Stimulated activated naive B cell treated with anti-CD40 and anti-IgM and Interleukin-4, amounts not matched to agents 10 μg/mL and 1 μg/mL and 100 μg/mL, for 72 hours (primary cell): ENCODE measurements around the gene FAM3C.
A peak's percentile ranks its signal among the peaks of the same experiment; 100 is the strongest.

Experiments
- ATAC-seq, 2 donors: fragments of 150-1000 bp; cut with Tn5 transposase; replicated peaks; 2 replicates each; pipeline ENCODE4 v1.10.0; 2021; ENCODE audit warnings: moderate library complexity in 1 of 2
- DNase-seq: peaks from one replicate; pipeline ENCODE4 v3.0.0; 2021
- H3K27ac Mint-ChIP-seq: one replicate; pipeline ENCODE4 v1.8.0; 2022; ENCODE audit warnings: mild to moderate bottlenecking, mixed read lengths
- H3K27me3 Mint-ChIP-seq, 2 donors: one replicate each; pipeline ENCODE4 v1.8.0; 2022; ENCODE audit warnings: mixed read lengths in 2 of 2
- H3K36me3 Mint-ChIP-seq, 2 donors: one replicate each; pipeline ENCODE4 v1.8.0; 2022; ENCODE audit warnings: mixed read lengths in 2 of 2, mild to moderate bottlenecking in 1 of 2
- H3K4me1 Mint-ChIP-seq, 2 donors: one replicate each; pipeline ENCODE4 v1.8.0; 2022; ENCODE audit warnings: mixed read lengths in 2 of 2, mild to moderate bottlenecking in 1 of 2
- H3K4me3 Mint-ChIP-seq, 2 donors: one replicate each; pipeline ENCODE4 v1.8.0; 2022; ENCODE audit warnings: mild to moderate bottlenecking in 2 of 2, mixed read lengths in 2 of 2, moderate library complexity in 1 of 2
- H3K9me3 Mint-ChIP-seq, 2 donors: one replicate each; pipeline ENCODE4 v1.8.0; 2022; ENCODE audit warnings: mixed read lengths in 2 of 2, mild to moderate bottlenecking in 1 of 2

Gene FAM3C

GRCh38 chr7:121397822-121398221, 1.7 kb upstream of the FAM3C start:
- Mint-ChIP-seq H3K4me3 (no peak overlapping the region), H3K36me3 (peaks cover 3 to 11% of the 10 kb centered on the region in 2 donors), H3K9me3 (peaks cover 0 to under 1% of the 10 kb centered on the region in 2 donors), H3K27me3 (no peaks in the 10 kb centered on the region), H3K4me1 (peaks cover 0 to 16% of the 10 kb centered on the region in 2 donors), H3K27ac (no peak overlapping the region)
- DNase-seq (no peak), ATAC-seq (no peak)

DNA sequence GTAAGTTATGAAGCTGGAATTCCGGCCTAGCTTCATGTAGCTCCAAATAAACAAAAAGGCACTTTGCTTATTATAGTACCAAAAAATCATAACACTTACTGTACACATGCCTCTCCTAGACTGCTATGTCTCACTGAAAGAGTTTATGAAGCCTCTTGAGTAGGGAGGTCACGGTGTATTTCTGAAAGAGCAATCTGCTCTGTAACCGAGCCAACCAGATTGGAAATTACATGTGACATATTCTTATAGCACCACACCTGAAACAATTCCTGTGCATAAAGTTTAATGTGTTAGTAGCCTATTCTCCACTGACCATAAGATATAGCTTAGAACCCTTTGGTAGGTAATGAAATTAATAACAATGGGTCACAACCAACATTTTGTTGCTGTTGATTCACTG, 1.3 kb upstream of the FAM3C start:
- H3K9me3 Mint-ChIP-seq, result peaks cover 0 to 2% of the 10 kb centered on the region in 2 donors
- no peak overlapping the region for H3K4me3 Mint-ChIP-seq
- no peak overlapping the region for H3K27ac Mint-ChIP-seq
- H3K27me3 Mint-ChIP-seq, result no peaks in the 10 kb centered on the region
- ATAC-seq (no peak), DNase-seq (no peak)
- H3K4me1 Mint-ChIP-seq, result peaks cover 3 to 16% of the 10 kb centered on the region in 2 donors
- H3K36me3 Mint-ChIP-seq, result peaks cover 8 to 16% of the 10 kb centered on the region in 2 donors

DNA sequence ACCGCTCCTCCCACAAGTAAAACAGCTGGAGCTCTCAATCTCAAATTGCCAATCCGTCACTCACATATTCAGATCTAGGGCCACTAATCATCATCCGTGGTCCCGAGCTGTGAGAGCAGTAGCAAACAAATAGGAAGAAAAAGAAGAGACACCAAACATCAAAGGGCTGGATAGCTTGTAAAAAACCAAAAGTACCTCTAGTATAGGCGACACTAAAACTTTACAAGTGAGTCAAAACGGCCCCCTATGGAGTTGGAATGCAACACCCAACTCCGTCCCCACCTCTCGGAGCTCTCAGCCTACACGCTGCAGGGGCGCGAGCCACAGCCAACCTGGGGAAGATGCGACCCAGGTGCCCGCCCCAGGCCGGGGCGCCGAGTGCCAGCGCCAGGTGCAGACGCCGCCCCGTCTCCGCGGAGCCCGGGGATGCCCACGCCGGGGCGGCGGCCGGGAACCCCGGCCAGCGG, 581 bp downstream of the FAM3C start:
- peaks cover 0 to 6% of the 10 kb centered on the region in 2 donors for H3K9me3 Mint-ChIP-seq
- no peak for DNase-seq
- H3K4me3 Mint-ChIP-seq, result peak overlapping the region; percentile 91 to 93
- peak overlapping the region; percentile 90 for H3K27ac Mint-ChIP-seq
- peaks cover 15 to 32% of the 10 kb centered on the region in 2 donors for H3K4me1 Mint-ChIP-seq
- no peaks in the 10 kb centered on the region for H3K27me3 Mint-ChIP-seq
- peak; percentile 59 to 65 for ATAC-seq
- H3K36me3 Mint-ChIP-seq, result peaks cover 18 to 29% of the 10 kb centered on the region in 2 donors

DNA sequence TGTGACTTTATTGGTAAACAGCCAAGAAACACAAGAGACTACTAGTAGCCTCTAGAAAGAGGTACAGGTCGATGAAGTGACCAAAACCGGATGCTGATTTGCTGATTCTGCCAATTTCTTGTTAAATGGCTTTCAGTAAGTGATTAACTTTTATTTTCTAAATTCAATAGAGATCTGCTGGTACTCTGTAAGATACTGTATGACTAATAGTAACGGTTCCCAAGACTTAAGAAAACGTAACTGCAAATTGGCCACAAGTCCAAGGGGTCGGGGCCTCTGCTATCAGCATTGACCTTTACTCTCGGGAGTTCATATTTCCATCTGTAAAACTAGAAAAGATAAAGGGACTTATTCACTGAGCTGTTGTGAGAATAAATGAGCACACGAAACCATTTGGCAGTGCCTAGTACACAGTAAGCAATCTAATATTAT, 1.4 kb downstream of the FAM3C start:
- ATAC-seq (no peak), DNase-seq (no peak)
- H3K9me3 Mint-ChIP-seq, result peaks cover 0 to 6% of the 10 kb centered on the region in 2 donors
- peak overlapping the region; percentile 47 for H3K27ac Mint-ChIP-seq
- peaks cover 21 to 40% of the 10 kb centered on the region in 2 donors for H3K4me1 Mint-ChIP-seq
- peak overlapping the region; percentile 75 to 76 for H3K4me3 Mint-ChIP-seq
- no peaks in the 10 kb centered on the region for H3K27me3 Mint-ChIP-seq
- H3K36me3 Mint-ChIP-seq, result peaks cover 18 to 29% of the 10 kb centered on the region in 2 donors

GRCh38 chr7:121393005-121393366, 3.1 kb downstream of the FAM3C start:
- Mint-ChIP-seq H3K4me3 (peak overlapping the region; percentile 27 to 35), H3K27me3 (no peaks in the 10 kb centered on the region), H3K36me3 (peaks cover 20 to 43% of the 10 kb centered on the region in 2 donors), H3K9me3 (peaks cover 0 to 6% of the 10 kb centered on the region in 2 donors), H3K4me1 (peaks cover 36 to 58% of the 10 kb centered on the region in 2 donors), H3K27ac (peak overlapping the region; percentile 43)
- ATAC-seq (no peak), DNase-seq (no peak)

DNA sequence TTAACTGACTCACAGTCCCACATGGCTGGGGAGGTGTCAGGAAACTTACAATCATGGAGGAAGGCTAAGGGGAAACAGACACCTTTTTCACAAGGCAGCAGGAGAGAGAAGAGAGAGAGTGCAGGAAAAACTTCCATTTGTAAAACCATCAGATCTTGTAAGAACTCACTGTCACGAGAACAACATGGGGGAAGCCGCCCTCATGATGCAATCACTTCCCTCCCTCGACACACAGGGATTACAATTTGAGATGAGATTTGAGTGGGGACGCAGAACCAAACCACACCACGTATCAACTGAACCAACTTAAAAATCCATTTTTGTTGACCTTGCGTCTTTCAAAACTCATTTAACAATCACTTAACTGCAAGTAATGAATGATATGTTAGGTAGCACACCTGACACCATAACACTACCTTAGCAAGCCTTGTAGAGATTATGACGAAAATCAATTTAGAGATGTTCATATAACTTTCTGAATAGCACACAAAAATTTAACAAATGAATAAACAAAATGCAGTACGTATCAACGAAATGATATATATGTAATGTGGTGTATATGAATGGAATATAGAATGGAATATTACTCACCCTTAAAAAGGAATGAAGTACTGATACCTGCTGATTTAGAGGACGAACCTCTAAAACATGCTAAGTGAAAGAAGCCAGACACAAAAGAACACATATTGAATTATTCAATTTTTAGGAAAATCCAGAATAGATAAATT, 3.7 kb downstream of the FAM3C start:
- peak overlapping the region; percentile 84 for H3K27ac Mint-ChIP-seq
- DNase-seq (no peak), ATAC-seq (no peak)
- peaks cover 0 to 6% of the 10 kb centered on the region in 2 donors for H3K9me3 Mint-ChIP-seq
- H3K4me3 Mint-ChIP-seq, result peak overlapping the region; percentile 57 to 69
- H3K27me3 Mint-ChIP-seq, result no peaks in the 10 kb centered on the region
- peaks cover 36 to 59% of the 10 kb centered on the region in 2 donors for H3K4me1 Mint-ChIP-seq
- H3K36me3 Mint-ChIP-seq, result peaks cover 20 to 43% of the 10 kb centered on the region in 2 donors

- Mint-ChIP-seq H3K36me3 (peaks cover 23 to 46% of the 10 kb centered on the region in 2 donors), H3K4me3 (peak overlapping the region; percentile 57 to 69), H3K9me3 (peaks cover 0 to 6% of the 10 kb centered on the region in 2 donors), H3K27ac (peak overlapping the region; percentile 84), H3K4me1 (peaks cover 38 to 60% of the 10 kb centered on the region in 2 donors), H3K27me3 (no peaks in the 10 kb centered on the region)
- no peak for DNase-seq
- no peak for ATAC-seq
Observed at GRCh38 chr7:121391686-121392085, 4.4 kb downstream of the FAM3C start.

- no peak for ATAC-seq
- Mint-ChIP-seq H3K27ac (peak overlapping the region; percentile 51), H3K9me3 (peaks cover 0 to 6% of the 10 kb centered on the region in 2 donors), H3K36me3 (peaks cover 23 to 48% of the 10 kb centered on the region in 2 donors), H3K27me3 (no peaks in the 10 kb centered on the region), H3K4me1 (peaks cover 46 to 71% of the 10 kb centered on the region in 2 donors), H3K4me3 (peak overlapping the region in 1 of 2 donors; percentile 61)
- DNase-seq, result no peak
Observed at GRCh38 chr7:121390617-121391016, 5.5 kb downstream of the FAM3C start.

- DNase-seq (no peak), ATAC-seq (no peak)
- Mint-ChIP-seq H3K4me3 (no peak overlapping the region), H3K27me3 (no peaks in the 10 kb centered on the region), H3K9me3 (peaks cover 0 to 6% of the 10 kb centered on the region in 2 donors), H3K4me1 (peaks cover 51 to 76% of the 10 kb centered on the region in 2 donors), H3K27ac (peak overlapping the region; percentile 82), H3K36me3 (peaks cover 23 to 51% of the 10 kb centered on the region in 2 donors)
Observed at GRCh38 chr7:121390109-121390508, 6.0 kb downstream of the FAM3C start.

DNA sequence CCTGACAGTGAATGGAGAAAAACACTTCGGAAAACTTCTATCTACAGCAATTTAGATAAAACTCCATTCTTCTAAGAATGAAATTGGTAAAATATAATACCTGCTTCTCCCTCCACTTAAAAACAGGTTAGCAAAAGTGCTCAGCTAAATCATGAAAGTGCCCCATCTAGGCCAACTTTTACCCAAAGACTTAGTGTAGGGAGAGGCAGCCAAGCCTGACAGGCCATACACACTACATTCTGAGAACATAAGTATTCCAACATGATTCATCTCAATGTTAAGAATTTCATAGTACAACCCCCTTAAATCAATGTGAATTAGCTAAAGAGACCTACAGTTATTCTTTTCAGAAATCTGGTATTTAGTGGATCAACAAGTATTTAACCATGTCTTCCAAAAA, 7.2 kb downstream of the FAM3C start:
- peak overlapping the region; percentile 82 for H3K27ac Mint-ChIP-seq
- peaks cover 58 to 80% of the 10 kb centered on the region in 2 donors for H3K4me1 Mint-ChIP-seq
- peaks cover 25 to 50% of the 10 kb centered on the region in 2 donors for H3K36me3 Mint-ChIP-seq
- H3K27me3 Mint-ChIP-seq, result no peaks in the 10 kb centered on the region
- H3K9me3 Mint-ChIP-seq, result peaks cover 0 to 6% of the 10 kb centered on the region in 2 donors
- peak overlapping the region; percentile 15 to 41 for H3K4me3 Mint-ChIP-seq
- no peak for DNase-seq
- no peak for ATAC-seq

GRCh38 chr7:121385800-121386179, 10.3 kb downstream of the FAM3C start:
- ATAC-seq, result peak; percentile 96 to 97
- Mint-ChIP-seq H3K27ac (peak overlapping the region; percentile 89), H3K36me3 (peaks cover 23 to 47% of the 10 kb centered on the region in 2 donors), H3K4me1 (peaks cover 57 to 81% of the 10 kb centered on the region in 2 donors), H3K27me3 (no peaks in the 10 kb centered on the region), H3K9me3 (no peaks in the 10 kb centered on the region), H3K4me3 (peak overlapping the region; percentile 49 to 56)
- no peak for DNase-seq

DNA sequence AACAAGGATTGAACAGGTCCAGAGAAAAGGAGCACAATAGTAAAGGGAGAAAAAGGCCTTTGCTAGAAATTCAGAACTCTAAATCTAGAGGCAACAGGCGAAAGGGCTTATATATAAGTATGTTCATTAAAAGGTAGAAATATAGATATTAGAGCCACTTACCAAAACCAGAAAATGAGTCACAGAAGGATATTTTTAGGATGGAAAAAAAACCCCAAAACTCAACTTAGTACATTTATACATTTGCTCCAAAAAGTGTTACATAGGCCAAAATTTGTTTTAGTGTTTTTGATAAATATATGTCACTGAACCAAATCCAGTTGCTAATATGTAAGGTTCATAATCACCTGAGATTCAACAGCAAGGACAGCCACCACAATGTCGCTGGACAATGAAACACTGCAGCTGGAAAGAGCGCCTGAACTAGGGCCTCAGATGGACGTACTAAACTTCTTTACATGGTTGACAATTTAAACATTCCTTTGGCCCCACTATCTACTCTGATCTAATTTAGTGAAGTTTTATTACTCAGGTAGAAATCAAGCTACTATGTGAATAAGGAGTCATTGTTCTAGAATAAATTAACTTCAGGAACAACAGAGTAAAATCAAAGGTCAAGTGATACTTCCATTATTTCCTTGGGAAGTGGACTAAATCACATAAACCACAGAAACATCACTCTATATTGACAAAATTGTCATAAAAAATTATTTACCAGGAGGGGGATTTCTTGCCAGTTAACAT, 10.9 kb downstream of the FAM3C start:
- ATAC-seq (no peak), DNase-seq (no peak)
- Mint-ChIP-seq H3K4me3 (peak overlapping the region; percentile 49 to 68), H3K9me3 (peaks cover 0 to under 1% of the 10 kb centered on the region in 2 donors), H3K27me3 (no peaks in the 10 kb centered on the region), H3K36me3 (peaks cover 24 to 52% of the 10 kb centered on the region in 2 donors), H3K27ac (peak overlapping the region; percentile 89), H3K4me1 (peaks cover 59 to 83% of the 10 kb centered on the region in 2 donors)

- DNase-seq (no peak), ATAC-seq (no peak)
- H3K27me3 Mint-ChIP-seq, result no peaks in the 10 kb centered on the region
- H3K4me1 Mint-ChIP-seq, result peaks cover 58 to 83% of the 10 kb centered on the region in 2 donors
- peaks cover 34 to 57% of the 10 kb centered on the region in 2 donors for H3K36me3 Mint-ChIP-seq
- H3K9me3 Mint-ChIP-seq, result peaks cover 0 to 4% of the 10 kb centered on the region in 2 donors
- peak overlapping the region; percentile 34 to 68 for H3K4me3 Mint-ChIP-seq
- peak overlapping the region; percentile 89 for H3K27ac Mint-ChIP-seq
Observed at GRCh38 chr7:121384265-121384664, 11.8 kb downstream of the FAM3C start.

- peak overlapping the region; percentile 36 to 65 for H3K4me3 Mint-ChIP-seq
- peaks cover 0 to 4% of the 10 kb centered on the region in 2 donors for H3K9me3 Mint-ChIP-seq
- H3K27ac Mint-ChIP-seq, result peak overlapping the region; percentile 89
- H3K27me3 Mint-ChIP-seq, result no peaks in the 10 kb centered on the region
- peaks cover 52 to 75% of the 10 kb centered on the region in 2 donors for H3K4me1 Mint-ChIP-seq
- ATAC-seq, result no peak
- no peak for DNase-seq
- H3K36me3 Mint-ChIP-seq, result peaks cover 34 to 52% of the 10 kb centered on the region in 2 donors
Observed at GRCh38 chr7:121383235-121383910, 12.7 kb downstream of the FAM3C start.
